ENCODE measurements around the gene EDEM2.

GRCh38 chr20:35116258-35116657 is 30.9 kb downstream of the EDEM2 start:
- TF ChIP-seq CTCF (conservative IDR thresholded peaks at IDR 0.05; ENCODE audit: low read depth, low read length) (no peak), EZH2phosphoT487 (IDR thresholded peaks at IDR 0.05; ENCODE audit: borderline replicate concordance, low read length) (no peak)

Measured in PC-3 (cell line).